HG02885 (cell line): ENCODE results near the gene ASNSD1.

Source experiments
- ATAC-seq: cut with Tn5 transposase; IDR thresholded peaks from one replicate; pipeline ENCODE4 v1.9.1; 2021; ENCODE audit warnings: mild to moderate bottlenecking; ENCODE audit not compliant: unreplicated experiment, poor library complexity

Gene ASNSD1

GRCh38 chr2:189661148-189661956 is at the start of gene ASNSD1:
ASNSD1 (plus strand) TSS chr2:189661459; CDS start chr2:189666133, 4,674 bp downstream.
- ATAC-seq = peak; percentile 90

- ATAC-seq = no peak
Measured at GRCh38 chr2:189613077-189613636, 48.1 kb upstream of the ASNSD1 start.

GRCh38 chr2:189613650-189614420 is 47.4 kb upstream of the ASNSD1 start:
- no peak for ATAC-seq

- ATAC-seq = no peak
Measured at GRCh38 chr2:189614585-189614984, 46.7 kb upstream of the ASNSD1 start.

- no peak for ATAC-seq
Measured at GRCh38 chr2:189618197-189618596, 43.1 kb upstream of the ASNSD1 start.

- no peak for ATAC-seq
Measured at GRCh38 chr2:189621781-189622180, 39.5 kb upstream of the ASNSD1 start.

- ATAC-seq = peak; percentile 44
Measured at GRCh38 chr2:189623049-189623448, 38.2 kb upstream of the ASNSD1 start.

GRCh38 chr2:189624648-189625355 is 36.5 kb upstream of the ASNSD1 start:
- ATAC-seq = no peak

- ATAC-seq = no peak
Measured at GRCh38 chr2:189625636-189626035, 35.6 kb upstream of the ASNSD1 start.

- ATAC-seq = no peak
Measured at GRCh38 chr2:189627789-189628188, 33.5 kb upstream of the ASNSD1 start.

GRCh38 chr2:189628817-189629530 is 32.3 kb upstream of the ASNSD1 start:
- ATAC-seq = no peak

- ATAC-seq = no peak
Measured at GRCh38 chr2:189629531-189630453, 31.5 kb upstream of the ASNSD1 start.

- no peak for ATAC-seq
Measured at GRCh38 chr2:189631849-189632248, 29.4 kb upstream of the ASNSD1 start.

- ATAC-seq = no peak
Measured at GRCh38 chr2:189633392-189633811, 27.9 kb upstream of the ASNSD1 start.

- ATAC-seq = no peak
Measured at GRCh38 chr2:189635353-189635752, 25.9 kb upstream of the ASNSD1 start.

- no peak for ATAC-seq
Measured at GRCh38 chr2:189638301-189639006, 22.8 kb upstream of the ASNSD1 start.

GRCh38 chr2:189639007-189639609 is 22.2 kb upstream of the ASNSD1 start:
- no peak for ATAC-seq

GRCh38 chr2:189641002-189641401 is 20.3 kb upstream of the ASNSD1 start:
- no peak for ATAC-seq
